ENCODE results near the gene KCNJ16.

Gene KCNJ16

GRCh38 chr17:70076189-70076588 is 1.2 kb downstream of the KCNJ16 start:
- no peaks in the 10 kb centered on the region for H3K9me2 ChIP-seq (replicated peaks; ENCODE audit: low read depth, low read length)
- no peak overlapping the region for H2AFZ ChIP-seq (ENCODE audit: low read length)
- no peaks in the 10 kb centered on the region for H3K36me3 ChIP-seq (ENCODE audit: insufficient read depth, low read length)
- no peaks in the 10 kb centered on the region for H3K4me1 ChIP-seq (ENCODE audit: insufficient read depth, low read length, poor library complexity, severe bottlenecking)
- no peaks in the 10 kb centered on the region for H3K9me3 ChIP-seq (ENCODE audit: insufficient read depth, low read depth, low read length)
- no peaks in the 10 kb centered on the region for H4K20me1 ChIP-seq (ENCODE audit: insufficient read depth, low read length, poor library complexity, severe bottlenecking)
- no peaks in the 10 kb centered on the region for H3F3A ChIP-seq (ENCODE audit: low read depth)
- H3K9ac ChIP-seq (ENCODE audit: low read depth, low read length, poor library complexity, severe bottlenecking): no peak overlapping the region
- no peak overlapping the region for H3K4me3 ChIP-seq (ENCODE audit: low read length, poor library complexity, severe bottlenecking)
- no peaks in the 10 kb centered on the region for H3K79me2 ChIP-seq (ENCODE audit: insufficient read depth, low read length)
- H3K27me3 ChIP-seq (ENCODE audit: insufficient read depth, low read length, poor library complexity, severe bottlenecking): no peaks in the 10 kb centered on the region
- H3K4me2 ChIP-seq (ENCODE audit: low read depth, low read length, poor library complexity, severe bottlenecking): no peak overlapping the region
- TF ChIP-seq EZH2phosphoT487 (IDR thresholded peaks at IDR 0.05; ENCODE audit: borderline replicate concordance) (no peak), CTCF (conservative IDR thresholded peaks at IDR 0.05; ENCODE audit: low read length) (no peak)

GRCh38 chr17:70076831-70077230 is 1.8 kb downstream of the KCNJ16 start:
- Histone ChIP-seq H3K9me2 (replicated peaks; ENCODE audit: low read depth, low read length) (no peaks in the 10 kb centered on the region), H3K9me3 (ENCODE audit: insufficient read depth, low read depth, low read length) (no peaks in the 10 kb centered on the region), H3K9ac (ENCODE audit: low read depth, low read length, poor library complexity, severe bottlenecking) (no peak overlapping the region), H3K27me3 (ENCODE audit: insufficient read depth, low read length, poor library complexity, severe bottlenecking) (no peaks in the 10 kb centered on the region), H3K4me1 (ENCODE audit: insufficient read depth, low read length, poor library complexity, severe bottlenecking) (no peaks in the 10 kb centered on the region), H3F3A (ENCODE audit: low read depth) (no peaks in the 10 kb centered on the region), H4K20me1 (ENCODE audit: insufficient read depth, low read length, poor library complexity, severe bottlenecking) (no peaks in the 10 kb centered on the region), H2AFZ (ENCODE audit: low read length) (no peak overlapping the region), H3K4me2 (ENCODE audit: low read depth, low read length, poor library complexity, severe bottlenecking) (no peak overlapping the region), H3K4me3 (ENCODE audit: low read length, poor library complexity, severe bottlenecking) (no peak overlapping the region), H3K36me3 (ENCODE audit: insufficient read depth, low read length) (no peaks in the 10 kb centered on the region), H3K79me2 (ENCODE audit: insufficient read depth, low read length) (no peaks in the 10 kb centered on the region)
- TF ChIP-seq EZH2phosphoT487 (IDR thresholded peaks at IDR 0.05; ENCODE audit: borderline replicate concordance) (no peak), CTCF (conservative IDR thresholded peaks at IDR 0.05; ENCODE audit: low read length) (no peak)

GRCh38 chr17:70078549-70078948 is 3.5 kb downstream of the KCNJ16 start:
- H3K9me3 ChIP-seq (ENCODE audit: insufficient read depth, low read depth, low read length): no peaks in the 10 kb centered on the region
- no peak for TF ChIP-seq CTCF (conservative IDR thresholded peaks at IDR 0.05; ENCODE audit: low read length)
- no peak for TF ChIP-seq EZH2phosphoT487 (IDR thresholded peaks at IDR 0.05; ENCODE audit: borderline replicate concordance)
- H3K9ac ChIP-seq (ENCODE audit: low read depth, low read length, poor library complexity, severe bottlenecking): no peak overlapping the region
- H3K4me3 ChIP-seq (ENCODE audit: low read length, poor library complexity, severe bottlenecking): no peak overlapping the region
- no peak overlapping the region for H3K4me2 ChIP-seq (ENCODE audit: low read depth, low read length, poor library complexity, severe bottlenecking)
- H3K4me1 ChIP-seq (ENCODE audit: insufficient read depth, low read length, poor library complexity, severe bottlenecking): no peaks in the 10 kb centered on the region
- H2AFZ ChIP-seq (ENCODE audit: low read length): no peak overlapping the region
- H3K36me3 ChIP-seq (ENCODE audit: insufficient read depth, low read length): no peaks in the 10 kb centered on the region
- no peaks in the 10 kb centered on the region for H4K20me1 ChIP-seq (ENCODE audit: insufficient read depth, low read length, poor library complexity, severe bottlenecking)
- H3K79me2 ChIP-seq (ENCODE audit: insufficient read depth, low read length): no peaks in the 10 kb centered on the region
- H3K9me2 ChIP-seq (replicated peaks; ENCODE audit: low read depth, low read length): no peaks in the 10 kb centered on the region
- H3F3A ChIP-seq (ENCODE audit: low read depth): no peaks in the 10 kb centered on the region
- H3K27me3 ChIP-seq (ENCODE audit: insufficient read depth, low read length, poor library complexity, severe bottlenecking): no peaks in the 10 kb centered on the region

Measured in Loucy (cell line).